H1 (cell line): ENCODE measurements around the gene TESMIN. TPM values are rescaled to one million over a fixed set of nuclear protein-coding genes. Genes with fewer than 3 reads are reported as not detected.

ENCODE experiments used
- CTCF ChIA-PET: fragments of 300-600 bp; sonication (Branson Sonifier 250); formaldehyde crosslinking; loops from one replicate; lab custom pipeline; 2021; ENCODE audit not compliant: partially characterized antibody; lab: Charles Lee
- POLR2A ChIA-PET: fragments of 300-600 bp; sonication (Branson Sonifier 250); formaldehyde crosslinking; loops from one replicate; lab custom pipeline; 2021; ENCODE audit warnings: inconsistent platforms; ENCODE audit not compliant: partially characterized antibody; lab: Charles Lee
- DNase-seq, 2 experiments: peaks; one replicate each; pipeline versions ENCODE4 v3.0.0 to v3.0.0-alpha.2; 2010 to 2022; ENCODE audit warnings: low spot score in 2 of 2, low read depth in 1 of 2, mixed read lengths in 1 of 2
- FAIRE-seq: peaks from 2 replicates; lab custom pipeline; 2011; peaks lifted over from hg19 to GRCh38; lab: Jason Lieb, UNC
- H2AFZ ChIP-seq: 2 replicates; pipeline ENCODE4 v1.8.1; 2012; ENCODE audit warnings: low read length, inconsistent platforms
- H2AK5ac ChIP-seq: 2 replicates; pipeline ENCODE4 v1.6.1; 2013; ENCODE audit warnings: low read depth, low read length
- H2BK120ac ChIP-seq: replicated peaks from 2 replicates; pipeline ENCODE3; 2013; ENCODE audit warnings: low read depth, low read length, inconsistent platforms
- H2BK12ac ChIP-seq: 2 replicates; pipeline ENCODE4 v1.6.1; 2013; ENCODE audit warnings: low read depth, low read length
- H2BK15ac ChIP-seq: 2 replicates; pipeline ENCODE4 v1.6.1; 2013; ENCODE audit warnings: low read length
- H2BK20ac ChIP-seq: 2 replicates; pipeline ENCODE4 v1.6.1; 2013; ENCODE audit warnings: low read length
- H2BK5ac ChIP-seq: 2 replicates; pipeline ENCODE4 v1.6.1; 2013; ENCODE audit warnings: low read depth, low read length
- H3K14ac ChIP-seq: 2 replicates; pipeline ENCODE4 v1.6.1; 2013; ENCODE audit warnings: inconsistent platforms; ENCODE audit not compliant: insufficient read length
- H3K18ac ChIP-seq: 2 replicates; pipeline ENCODE4 v1.6.1; 2013; ENCODE audit warnings: low read length; ENCODE audit errors: extremely low read depth
- H3K23ac ChIP-seq: 2 replicates; pipeline ENCODE4 v1.6.1; 2013; ENCODE audit warnings: inconsistent platforms; ENCODE audit not compliant: insufficient read length
- H3K23me2 ChIP-seq: 2 replicates; pipeline ENCODE4 v1.6.1; 2013; ENCODE audit warnings: low read depth, low read length
- H3K27ac ChIP-seq: 2 replicates; pipeline ENCODE4 v1.6.1; 2011; ENCODE audit warnings: low read depth, low read length, inconsistent platforms
- H3K27me3 ChIP-seq, 4 experiments: replicated peaks in 1 of 4; 1 replicate in 1 of 4; 2 replicates in 3 of 4; pipeline versions ENCODE4 v1.6.1 to v1.8.1; 2011 to 2013; ENCODE audit warnings: low read length in 3 of 4, mild to moderate bottlenecking in 3 of 4, inconsistent platforms in 2 of 4, mixed read lengths in 2 of 4, moderate library complexity in 1 of 4; ENCODE audit not compliant: control insufficient read depth in 3 of 4, insufficient read depth in 3 of 4; ENCODE audit errors: extremely low read depth in 1 of 4
- H3K36me3 ChIP-seq, 4 experiments: 2 replicates each; pipeline versions ENCODE4 v1.6.1 to v1.8.1; 2011 to 2013; ENCODE audit warnings: mild to moderate bottlenecking in 4 of 4, low read length in 3 of 4, moderate library complexity in 2 of 4, control low read depth in 1 of 4, inconsistent platforms in 1 of 4; ENCODE audit not compliant: insufficient read depth in 4 of 4, control insufficient read depth in 2 of 4
- H3K4ac ChIP-seq: replicated peaks from 2 replicates; pipeline ENCODE3; 2013; ENCODE audit warnings: low read length, low read depth, mixed read lengths, inconsistent platforms; ENCODE audit not compliant: insufficient read length
- H3K4me1 ChIP-seq, 4 experiments: replicated peaks in 1 of 4; 1 replicate in 1 of 4; 2 replicates in 3 of 4; pipeline versions ENCODE4 v1.6.1 to v1.8.1; 2011 to 2013; ENCODE audit warnings: low read length in 3 of 4, inconsistent platforms in 2 of 4, mixed read lengths in 1 of 4; ENCODE audit not compliant: insufficient read depth in 4 of 4, control insufficient read depth in 3 of 4
- H3K4me2 ChIP-seq, 2 experiments: 2 replicates each; pipeline versions ENCODE4 v1.6.1 to v1.8.1; 2011 to 2013; ENCODE audit warnings: low read depth in 2 of 2, low read length in 2 of 2, control low read depth in 1 of 2, inconsistent platforms in 1 of 2, mild to moderate bottlenecking in 1 of 2; ENCODE audit not compliant: insufficient read depth in 1 of 2
- H3K4me3 ChIP-seq, 4 experiments: fragments of 200-600, 300-600 bp in 1 of 4; sonication (generic), shearing (Covaris generic), sonication (Bioruptor Twin) in 1 of 4; 2 replicates each; pipeline versions ENCODE4 v1.5.1 to v1.8.1; 2011 to 2016; ENCODE audit warnings: low read length in 4 of 4, low read depth in 3 of 4, control low read depth in 2 of 4, inconsistent platforms in 2 of 4, mild to moderate bottlenecking in 2 of 4, mixed read lengths in 1 of 4, moderate library complexity in 1 of 4; ENCODE audit not compliant: insufficient read depth in 2 of 4; ENCODE audit errors: extremely low read depth in 1 of 4
- H3K56ac ChIP-seq: replicated peaks from 2 replicates; pipeline ENCODE3; 2013; ENCODE audit warnings: low read depth, mild to moderate bottlenecking, mixed read lengths, low read length, inconsistent platforms; ENCODE audit not compliant: insufficient read length
- H3K79me1 ChIP-seq: 2 replicates; pipeline ENCODE4 v1.6.1; 2013; ENCODE audit warnings: low read depth, low read length, control low read depth
- H3K79me2 ChIP-seq, 2 experiments: 2 replicates each; pipeline versions ENCODE4 v1.6.1 to v1.8.1; 2012 to 2013; ENCODE audit warnings: low read length in 2 of 2, mild to moderate bottlenecking in 2 of 2, inconsistent platforms in 1 of 2; ENCODE audit not compliant: insufficient read depth in 2 of 2, control insufficient read depth in 1 of 2
- H3K9ac ChIP-seq, 4 experiments: replicated peaks in 1 of 4; 1 replicate in 1 of 4; 2 replicates in 3 of 4; pipeline versions ENCODE4 v1.6.1 to v1.8.1; 2011 to 2013; ENCODE audit warnings: low read depth in 3 of 4, low read length in 3 of 4, control low read depth in 2 of 4, mild to moderate bottlenecking in 2 of 4, moderate library complexity in 2 of 4, inconsistent platforms in 1 of 4; ENCODE audit errors: extremely low read depth in 1 of 4
- H3K9me3 ChIP-seq, 2 experiments: 2 replicates each; pipeline versions ENCODE4 v1.6.1 to v1.8.1; 2012 to 2013; ENCODE audit warnings: mild to moderate bottlenecking in 2 of 2, moderate library complexity in 2 of 2, control low read depth in 1 of 2, inconsistent platforms in 1 of 2, low read depth in 1 of 2, low read length in 1 of 2, mixed read lengths in 1 of 2; ENCODE audit not compliant: insufficient read depth in 2 of 2
- H4K20me1 ChIP-seq, 2 experiments: replicated peaks in 1 of 2; 2 replicates each; pipeline versions ENCODE3 to v1.8.1; 2011 to 2013; ENCODE audit warnings: inconsistent platforms in 2 of 2, low read length in 2 of 2, mild to moderate bottlenecking in 1 of 2; ENCODE audit not compliant: insufficient read depth in 2 of 2, control insufficient read depth in 1 of 2
- H4K5ac ChIP-seq: 2 replicates; pipeline ENCODE4 v1.6.1; 2013; ENCODE audit warnings: low read length, low read depth, mixed read lengths, inconsistent platforms; ENCODE audit not compliant: insufficient read length
- H4K8ac ChIP-seq: 2 replicates; pipeline ENCODE4 v1.8.0; 2013; ENCODE audit warnings: mild to moderate bottlenecking, moderate library complexity, low read length, inconsistent platforms; ENCODE audit not compliant: insufficient read depth; ENCODE audit errors: extremely low read depth
- H4K91ac ChIP-seq: replicated peaks from 2 replicates; pipeline ENCODE3; 2013; ENCODE audit warnings: low read length, mixed read lengths, inconsistent platforms; ENCODE audit not compliant: insufficient read length
- HDAC2 ChIP-seq, 2 experiments: fragments of 300-600 bp in 1 of 2; sonication (generic) in 1 of 2; IDR thresholded peaks; 2 replicates each; pipeline ENCODE4 v1.6.1; 2011 to 2012; ENCODE audit warnings: low read depth in 2 of 2, low read length in 2 of 2, mild to moderate bottlenecking in 2 of 2, moderate library complexity in 2 of 2, borderline replicate concordance in 1 of 2, inconsistent platforms in 1 of 2
- NRF1 ChIP-seq: IDR thresholded peaks from 2 replicates; pipeline ENCODE4 v1.6.1; 2011; ENCODE audit warnings: mild to moderate bottlenecking, low read depth, low read length, improper control_type of control experiment
- PHF8 ChIP-seq: fragments of 200-600 bp; sonication (generic); conservative IDR thresholded peaks from 2 replicates; pipeline ENCODE4 v1.7.1; 2012; ENCODE audit warnings: low read depth, mild to moderate bottlenecking, inconsistent platforms, low read length, moderate library complexity
- POLR2AphosphoS5 ChIP-seq: IDR thresholded peaks from 2 replicates; pipeline ENCODE4 v1.6.1; 2011; ENCODE audit warnings: low read depth, low read length
- POU5F1 ChIP-seq: IDR thresholded peaks from 2 replicates; pipeline ENCODE4 v1.6.1; 2011; ENCODE audit warnings: low read depth, mild to moderate bottlenecking, low read length, moderate library complexity
- TBP ChIP-seq: IDR thresholded peaks from 2 replicates; pipeline ENCODE4 v1.6.1; 2011; ENCODE audit warnings: low read depth, low read length, improper control_type of control experiment
- WGBS, 2 experiments: shearing (Covaris generic) in 1 of 2; methylation state at CpG; one replicate each; pipeline versions ENCODE4 v1.1.6 to v1.1.7; 2013 to 2015; ENCODE audit warnings: low lambda C conversion rate in 2 of 2, mixed read lengths in 2 of 2, inconsistent platforms in 1 of 2, low coverage in 1 of 2, missing lambda C conversion rate in 1 of 2; ENCODE audit not compliant: insufficient replicate concordance in 2 of 2, insufficient coverage in 1 of 2, insufficient read length in 1 of 2; ENCODE audit errors: extremely low coverage in 1 of 2, missing lambda C conversion rate in 1 of 2; 5-methylcytosine and 5-hydroxymethylcytosine counted together
- polyA plus RNA-seq, 7 experiments: library from polyadenylated mRNA; depleted of rRNA in 3 of 7; stranded (reverse) in 5 of 7; unstranded in 2 of 7; fragments of >200 nt in 5 of 7; fragments of 200-250 nt in 2 of 7; gene quantifications; 1 replicate in 5 of 7; 2 replicates in 1 of 7; 4 replicates in 1 of 7; pipeline versions ENCODE4 v1.2.1 to v1.2.3, GENCODE V29; 2011 to 2013; ENCODE audit warnings: missing spikeins in 2 of 7, mixed read lengths in 2 of 7
- total RNA-seq: library from RNA; stranded (reverse); fragmentation: NEBNext Ultra II Directional; extraction: Animal tissue kit (Norgen Biotek cat#: 25700); gene quantifications from 2 replicates; pipeline ENCODE4 v1.2.1, GENCODE V29; 2021
- TF ChIP-seq, protein P1 (sequence below): IDR thresholded peaks from 2 replicates; pipeline ENCODE4 v1.6.1; 2011; ENCODE audit warnings: low read length, improper control_type of control experiment

The TESMIN gene
- total and polyA plus RNA-seq, 2 of the 8 experiments (the other 6 are each of a cell fraction or from before 2014, with no cell fraction given), result 22.6 to 61.1 TPM

DNA sequence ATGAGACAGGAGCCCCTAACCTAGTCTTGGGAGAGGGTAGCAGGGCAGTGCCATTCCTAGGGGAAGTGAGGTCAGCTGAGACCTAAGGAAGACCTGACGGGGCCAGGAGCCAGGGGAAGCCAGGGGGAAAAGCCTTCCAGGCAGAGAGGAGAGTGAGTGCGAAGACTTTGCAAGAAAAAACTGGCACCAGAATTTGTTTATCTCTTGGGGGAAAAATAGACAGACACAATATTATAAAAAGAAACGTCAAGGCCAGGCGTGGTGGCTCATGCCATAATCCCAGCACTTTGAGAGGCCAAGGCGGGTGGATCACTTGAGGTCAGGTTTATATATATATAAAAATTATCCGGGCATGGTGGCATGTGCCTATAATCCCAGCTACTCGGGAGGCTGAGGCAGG, 26.9 kb upstream of the TESMIN start:
- no peak overlapping the region for H2BK15ac ChIP-seq
- DNase-seq (no peak), FAIRE-seq (no peak)
- H2BK12ac ChIP-seq, result no peak overlapping the region
- no peak overlapping the region for H3K4me3 ChIP-seq
- H3K36me3 ChIP-seq, result no peaks in the 10 kb centered on the region
- no peak overlapping the region for H4K91ac ChIP-seq
- 84% methylated on average over 7 of the region's 7 CpGs; no CpG with 5 or more reads in 1 of the 2 experiments for WGBS, 2 experiments
- no peak overlapping the region for H3K4ac ChIP-seq
- H3K56ac ChIP-seq, result no peak overlapping the region
- H4K20me1 ChIP-seq, result no peaks in the 10 kb centered on the region
- H2AFZ ChIP-seq, result no peak overlapping the region
- H3K9ac ChIP-seq, result no peak overlapping the region; a peak in 1 of 7 replicates
- H3K23me2 ChIP-seq, result no peaks in the 10 kb centered on the region
- no peaks in the 10 kb centered on the region for H3K27me3 ChIP-seq
- no peak overlapping the region for H3K18ac ChIP-seq
- H2AK5ac ChIP-seq, result no peak overlapping the region
- H2BK120ac ChIP-seq, result no peak overlapping the region
- H3K4me2 ChIP-seq, result no peak overlapping the region
- H3K4me1 ChIP-seq, result peaks cover 0 to 4% (median 0%) of the 10 kb centered on the region in 4 experiments; a peak in 2 of 7 replicates
- POLR2A ChIA-PET, result interaction anchor here (1.3 kb wide), 1 partner anchor 9 kb away, joined by 4 read pairs; no protein-coding TSS in a partner anchor
- H3K14ac ChIP-seq, result no peak overlapping the region
- no peak overlapping the region for H2BK20ac ChIP-seq
- no peak overlapping the region for H3K23ac ChIP-seq
- no peak overlapping the region for H4K5ac ChIP-seq
- H3K27ac ChIP-seq, result no peak overlapping the region
- no peaks in the 10 kb centered on the region for H3K79me2 ChIP-seq
- H3K9me3 ChIP-seq, result no peaks in the 10 kb centered on the region
- no peak overlapping the region for H4K8ac ChIP-seq
- CTCF ChIA-PET, result interaction anchor here (1.0 to 2.4 kb wide), 3 partner anchors 11 to 87 kb away, joined by 3 to 13 read pairs (median 3); no protein-coding TSS in a partner anchor
- no peaks in the 10 kb centered on the region for H3K79me1 ChIP-seq
- no peak overlapping the region for H2BK5ac ChIP-seq
- TF ChIP-seq, protein P1, sequence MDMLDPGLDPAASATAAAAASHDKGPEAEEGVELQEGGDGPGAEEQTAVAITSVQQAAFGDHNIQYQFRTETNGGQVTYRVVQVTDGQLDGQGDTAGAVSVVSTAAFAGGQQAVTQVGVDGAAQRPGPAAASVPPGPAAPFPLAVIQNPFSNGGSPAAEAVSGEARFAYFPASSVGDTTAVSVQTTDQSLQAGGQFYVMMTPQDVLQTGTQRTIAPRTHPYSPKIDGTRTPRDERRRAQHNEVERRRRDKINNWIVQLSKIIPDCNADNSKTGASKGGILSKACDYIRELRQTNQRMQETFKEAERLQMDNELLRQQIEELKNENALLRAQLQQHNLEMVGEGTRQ, result no peak
- TF ChIP-seq NRF1, result no peak
- TF ChIP-seq TBP, result no peak
- TF ChIP-seq PHF8, result no peak
- TF ChIP-seq HDAC2 (IDR thresholded peaks at IDR 0.05; ENCODE audit: borderline replicate concordance in 1 of 2, low read depth in 2 of 2, low read length in 2 of 2), result no peak
- TF ChIP-seq POLR2AphosphoS5, result no peak
- no peak for TF ChIP-seq POU5F1
